ENCODE results near the gene CEP72. TPM values are rescaled to one million over a fixed set of nuclear protein-coding genes. Genes with fewer than 3 reads are reported as not detected.
A peak's percentile ranks its signal among the peaks of the same experiment; 100 is the strongest.
"Not testable (repeated sequence)": the region's sequence is repeated elsewhere in the genome, so short reads cannot be mapped to it uniquely, and the experiment has no call there.

Gene CEP72
- total RNA-seq, 1 donor from 2014 or later: 6.8 TPM

DNA sequence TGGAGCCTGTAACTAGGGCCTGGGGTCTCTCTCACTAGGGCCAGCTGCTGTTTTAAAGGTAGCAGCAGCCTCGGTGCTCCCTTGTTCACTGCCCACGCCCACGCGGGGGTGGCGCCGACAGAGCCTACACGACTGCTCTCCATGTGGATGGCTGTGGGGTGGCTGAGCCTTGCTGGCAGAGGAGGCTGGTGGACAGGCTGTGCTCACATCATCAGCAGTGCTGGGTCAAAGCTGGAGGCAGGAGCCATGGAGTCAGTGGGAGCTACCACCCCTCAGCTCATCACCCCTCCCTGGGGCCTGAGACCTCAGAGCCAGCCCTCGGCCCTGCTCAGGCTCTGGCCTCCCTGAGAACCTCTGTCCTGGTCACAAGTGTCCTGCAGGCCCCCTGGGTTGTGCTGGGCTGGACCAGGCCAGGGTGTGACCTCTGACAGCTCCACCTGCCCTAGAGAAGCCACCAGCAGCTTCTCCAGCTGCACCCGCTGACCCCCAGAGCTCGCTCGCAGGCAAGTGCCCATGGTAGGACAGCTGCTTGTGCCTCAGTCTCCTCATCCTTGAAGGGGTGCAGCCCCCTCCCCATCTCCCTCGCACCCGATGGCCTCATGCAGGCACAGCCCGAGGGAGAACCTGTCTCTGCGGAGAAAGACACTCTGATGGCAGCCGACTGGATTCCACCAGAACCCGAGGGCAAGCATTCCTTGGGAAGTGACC is 70.7 kb downstream of the CEP72 start:
- H3K27me3 ChIP-seq (ENCODE audit: control insufficient read depth, insufficient read depth, low read length); H3K4me3 ChIP-seq (ENCODE audit: low read depth, low read length); H3K36me3 ChIP-seq (ENCODE audit: control insufficient read depth, insufficient read depth, low read length); DNase-seq (ENCODE audit: low read depth): not testable (repeated sequence)
- FAIRE-seq: peak; percentile 90

DNA sequence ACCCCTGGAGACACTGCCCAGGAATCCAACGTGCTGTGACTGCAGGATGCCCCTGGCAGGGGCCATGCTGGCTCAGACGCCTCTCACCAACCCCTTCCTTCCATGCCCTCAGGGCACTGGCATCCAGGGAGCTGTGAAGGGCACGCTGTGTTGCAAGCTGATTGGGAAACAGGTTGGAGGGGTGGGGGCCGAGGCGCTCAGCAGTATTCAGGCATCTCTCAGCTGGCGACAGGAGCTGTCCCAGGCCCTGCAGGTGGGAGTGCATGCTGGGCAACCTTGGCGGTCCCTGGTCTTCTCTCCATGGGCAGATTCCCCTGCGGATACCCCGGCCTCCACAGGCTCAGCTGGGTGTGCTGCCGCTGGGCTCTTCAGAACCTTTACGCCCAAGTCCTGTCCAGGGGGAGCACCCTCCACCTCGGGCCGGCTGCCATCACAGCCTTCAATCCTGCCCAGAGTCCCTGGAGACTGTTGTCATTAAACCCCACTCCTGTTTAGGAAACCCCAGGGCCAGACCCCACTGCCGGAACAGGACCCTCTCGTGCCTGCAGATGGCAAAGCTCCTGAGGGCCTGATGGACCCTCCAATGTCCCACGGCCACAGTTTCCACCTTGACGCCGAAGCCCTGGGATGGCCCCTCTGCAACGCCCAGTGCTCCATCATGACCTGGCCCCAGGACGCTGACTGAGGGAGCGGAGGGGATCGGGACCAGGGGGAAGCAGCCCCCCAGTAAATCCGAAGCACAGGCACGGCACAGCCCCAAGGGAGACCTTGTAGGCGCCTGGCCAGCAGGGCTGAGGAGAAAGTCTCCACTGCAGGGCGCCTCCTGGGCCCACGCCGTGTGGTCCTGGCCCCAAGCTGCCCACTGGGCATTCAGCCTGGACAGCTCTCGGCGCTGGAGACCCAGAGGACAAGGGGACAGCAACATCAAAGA is 71.7 kb downstream of the CEP72 start:
- no peak for FAIRE-seq

DNA sequence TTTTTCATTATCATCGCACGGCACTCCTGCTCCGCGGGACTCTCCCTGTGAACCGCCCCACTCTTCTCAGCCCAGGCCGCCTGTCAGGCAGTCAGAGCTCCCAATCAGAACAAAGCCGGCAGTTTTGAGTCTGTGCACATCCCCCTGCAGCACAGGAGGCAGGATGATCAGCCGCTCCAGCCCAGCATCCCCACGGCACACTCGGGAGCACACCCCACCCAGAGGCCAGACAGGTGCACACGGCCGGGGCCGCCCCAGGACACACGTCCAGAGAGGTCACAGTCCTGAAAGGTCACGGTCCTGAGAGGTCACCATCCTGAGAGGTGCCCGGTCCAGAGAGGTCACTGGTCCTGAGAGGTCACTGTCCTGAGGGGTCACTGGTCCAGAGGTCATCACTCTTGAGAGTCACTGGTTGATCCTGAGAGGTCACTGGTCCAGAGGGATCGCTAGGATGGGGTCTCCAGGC is 72.6 kb downstream of the CEP72 start:
- no peaks in the 10 kb centered on the region for H3K27me3 ChIP-seq (ENCODE audit: control insufficient read depth, insufficient read depth, low read length)
- no peak for FAIRE-seq
- DNase-seq (ENCODE audit: low read depth): no peak
- H3K36me3 ChIP-seq (ENCODE audit: control insufficient read depth, insufficient read depth, low read length): no peaks in the 10 kb centered on the region
- no peak overlapping the region for H3K4me3 ChIP-seq (ENCODE audit: low read depth, low read length)
- TF ChIP-seq, protein P1, sequence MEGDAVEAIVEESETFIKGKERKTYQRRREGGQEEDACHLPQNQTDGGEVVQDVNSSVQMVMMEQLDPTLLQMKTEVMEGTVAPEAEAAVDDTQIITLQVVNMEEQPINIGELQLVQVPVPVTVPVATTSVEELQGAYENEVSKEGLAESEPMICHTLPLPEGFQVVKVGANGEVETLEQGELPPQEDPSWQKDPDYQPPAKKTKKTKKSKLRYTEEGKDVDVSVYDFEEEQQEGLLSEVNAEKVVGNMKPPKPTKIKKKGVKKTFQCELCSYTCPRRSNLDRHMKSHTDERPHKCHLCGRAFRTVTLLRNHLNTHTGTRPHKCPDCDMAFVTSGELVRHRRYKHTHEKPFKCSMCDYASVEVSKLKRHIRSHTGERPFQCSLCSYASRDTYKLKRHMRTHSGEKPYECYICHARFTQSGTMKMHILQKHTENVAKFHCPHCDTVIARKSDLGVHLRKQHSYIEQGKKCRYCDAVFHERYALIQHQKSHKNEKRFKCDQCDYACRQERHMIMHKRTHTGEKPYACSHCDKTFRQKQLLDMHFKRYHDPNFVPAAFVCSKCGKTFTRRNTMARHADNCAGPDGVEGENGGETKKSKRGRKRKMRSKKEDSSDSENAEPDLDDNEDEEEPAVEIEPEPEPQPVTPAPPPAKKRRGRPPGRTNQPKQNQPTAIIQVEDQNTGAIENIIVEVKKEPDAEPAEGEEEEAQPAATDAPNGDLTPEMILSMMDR (IDR thresholded peaks at IDR 0.05; ENCODE audit: insufficient read depth, low read length, severe bottlenecking): no peak

More for the DNA sequence above, 71.7 kb downstream of the CEP72 start:
- no peaks in the 10 kb centered on the region for H3K36me3 ChIP-seq (ENCODE audit: control insufficient read depth, insufficient read depth, low read length)
- no peaks in the 10 kb centered on the region for H3K27me3 ChIP-seq (ENCODE audit: control insufficient read depth, insufficient read depth, low read length)
- TF ChIP-seq, protein P1 (IDR thresholded peaks at IDR 0.05; ENCODE audit: insufficient read depth, low read length, severe bottlenecking): no peak
- no peak overlapping the region for H3K4me3 ChIP-seq (ENCODE audit: low read depth, low read length)
- no peak for DNase-seq (ENCODE audit: low read depth)

DNA sequence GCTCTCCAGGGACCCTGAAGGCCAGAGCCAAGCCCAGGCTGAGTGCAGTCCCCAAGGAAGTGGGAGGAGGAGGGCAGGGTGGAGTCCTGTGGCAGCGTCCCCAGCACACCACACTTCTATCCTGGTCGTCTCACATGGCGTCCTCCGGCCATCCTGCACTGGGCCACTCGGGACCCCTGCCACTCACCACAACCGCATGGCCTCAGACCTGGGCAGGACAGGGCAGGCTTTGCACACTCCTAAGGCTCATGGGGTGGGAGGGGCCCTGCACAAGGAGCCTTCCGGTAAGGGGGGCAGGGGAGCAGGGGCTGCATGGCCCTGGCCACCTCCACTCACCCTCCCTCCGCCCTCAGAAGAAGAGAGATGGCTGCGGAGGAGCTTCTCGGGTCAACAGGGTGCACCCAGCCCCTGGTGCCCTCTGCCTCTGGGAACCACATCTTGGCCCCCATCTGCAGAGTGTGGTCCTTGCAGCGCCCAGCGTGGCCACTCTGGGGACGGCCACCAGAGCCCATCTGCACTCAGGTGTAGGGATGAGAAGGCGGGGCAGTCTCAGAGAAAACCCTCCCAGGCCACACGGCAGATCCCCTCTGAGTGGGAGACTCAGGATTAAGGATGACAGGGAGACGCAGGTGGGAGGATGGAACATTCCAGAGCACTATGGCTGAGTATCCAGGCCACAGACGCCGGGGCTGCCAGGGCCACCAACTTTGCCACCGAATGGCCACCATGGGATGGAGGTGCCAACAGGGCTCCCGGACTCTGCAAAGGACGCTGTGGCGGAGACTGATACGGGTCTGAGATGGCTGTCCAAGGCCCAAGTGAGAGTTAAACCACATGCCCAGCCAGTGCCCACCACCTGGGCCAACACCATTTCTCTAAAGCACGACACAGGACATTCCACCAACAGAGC is 73.4 kb downstream of the CEP72 start:
- no peak for FAIRE-seq
- no peaks in the 10 kb centered on the region for H3K36me3 ChIP-seq (ENCODE audit: control insufficient read depth, insufficient read depth, low read length)
- TF ChIP-seq, protein P1 (IDR thresholded peaks at IDR 0.05; ENCODE audit: insufficient read depth, low read length, severe bottlenecking): no peak
- H3K4me3 ChIP-seq (ENCODE audit: low read depth, low read length): no peak overlapping the region
- DNase-seq (ENCODE audit: low read depth): no peak
- H3K27me3 ChIP-seq (ENCODE audit: control insufficient read depth, insufficient read depth, low read length): no peaks in the 10 kb centered on the region

DNA sequence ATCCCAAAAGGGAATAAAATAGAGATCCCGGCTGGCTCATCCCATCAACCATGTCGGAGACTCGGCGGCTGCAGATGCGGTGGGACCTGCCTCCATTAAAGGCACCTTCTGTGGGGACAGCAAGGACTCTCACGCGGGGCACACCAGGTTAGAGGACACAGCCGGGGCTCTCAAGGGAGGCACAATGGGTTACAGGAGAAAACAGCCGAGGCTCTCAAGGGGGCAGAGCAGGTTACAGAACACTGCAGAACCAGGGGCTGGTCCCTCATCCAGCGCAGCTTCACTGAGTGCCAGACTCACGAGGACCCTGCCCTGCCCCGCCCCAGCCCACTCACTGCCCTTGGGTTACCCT is 74.0 kb downstream of the CEP72 start:
- not testable (repeated sequence) for DNase-seq (ENCODE audit: low read depth); FAIRE-seq; H3K27me3 ChIP-seq (ENCODE audit: control insufficient read depth, insufficient read depth, low read length); H3K36me3 ChIP-seq (ENCODE audit: control insufficient read depth, insufficient read depth, low read length); H3K4me3 ChIP-seq (ENCODE audit: low read depth, low read length)

DNA sequence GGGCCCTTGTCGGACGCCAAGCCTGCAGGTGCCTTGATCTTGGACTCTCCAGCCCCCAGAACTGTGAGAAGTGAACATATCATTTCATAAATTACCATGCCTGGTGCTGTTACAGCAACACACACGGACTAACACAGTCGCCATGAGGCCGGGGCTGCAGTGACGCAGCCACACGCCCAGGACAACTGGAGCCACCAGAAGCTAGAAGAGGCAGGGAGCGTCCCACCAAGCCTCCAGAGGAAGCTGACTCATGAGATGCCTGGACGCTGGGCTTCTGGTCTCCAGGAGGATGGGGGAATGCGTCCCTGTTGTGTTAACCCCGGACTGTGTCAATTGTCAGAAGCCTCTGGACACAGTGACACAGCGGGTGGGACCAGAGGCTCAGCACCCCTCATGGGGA is 74.8 kb downstream of the CEP72 start:
- not testable (repeated sequence) for H3K36me3 ChIP-seq (ENCODE audit: control insufficient read depth, insufficient read depth, low read length); DNase-seq (ENCODE audit: low read depth); H3K27me3 ChIP-seq (ENCODE audit: control insufficient read depth, insufficient read depth, low read length); H3K4me3 ChIP-seq (ENCODE audit: low read depth, low read length); FAIRE-seq

DNA sequence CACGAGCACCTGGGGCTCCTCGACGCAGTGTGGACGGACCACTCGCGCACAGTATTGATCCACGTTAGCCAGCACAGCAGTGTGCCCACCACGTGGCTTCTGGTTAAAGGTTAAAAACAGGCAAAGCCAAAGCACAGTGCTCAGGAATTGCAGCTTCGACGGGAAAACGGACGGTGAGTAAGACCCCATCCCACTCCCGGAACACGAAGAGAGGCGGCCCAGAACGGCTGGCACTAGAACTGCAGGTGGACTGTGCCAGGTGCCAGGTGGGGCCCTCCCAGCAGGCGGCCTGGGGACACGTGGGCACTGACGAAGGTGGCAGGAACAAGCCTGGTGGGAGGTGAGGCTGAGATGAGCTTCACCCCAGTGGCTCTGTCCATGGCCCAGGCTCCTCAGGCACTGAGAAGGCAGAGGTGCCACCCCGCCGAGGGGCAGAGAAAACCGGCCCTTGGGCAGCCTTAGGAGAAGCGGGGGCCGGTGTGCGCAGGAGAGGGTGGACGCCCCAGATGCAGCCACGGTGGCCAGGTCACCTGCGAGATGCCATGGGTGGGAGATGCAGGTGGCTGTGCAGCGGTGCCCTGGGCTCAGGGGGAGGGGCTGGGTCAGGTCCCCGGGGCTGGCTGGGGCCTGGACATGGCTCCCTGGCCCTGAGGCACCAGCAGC is 76.3 kb downstream of the CEP72 start:
- not testable (repeated sequence) for FAIRE-seq; DNase-seq (ENCODE audit: low read depth); H3K4me3 ChIP-seq (ENCODE audit: low read depth, low read length)

DNA sequence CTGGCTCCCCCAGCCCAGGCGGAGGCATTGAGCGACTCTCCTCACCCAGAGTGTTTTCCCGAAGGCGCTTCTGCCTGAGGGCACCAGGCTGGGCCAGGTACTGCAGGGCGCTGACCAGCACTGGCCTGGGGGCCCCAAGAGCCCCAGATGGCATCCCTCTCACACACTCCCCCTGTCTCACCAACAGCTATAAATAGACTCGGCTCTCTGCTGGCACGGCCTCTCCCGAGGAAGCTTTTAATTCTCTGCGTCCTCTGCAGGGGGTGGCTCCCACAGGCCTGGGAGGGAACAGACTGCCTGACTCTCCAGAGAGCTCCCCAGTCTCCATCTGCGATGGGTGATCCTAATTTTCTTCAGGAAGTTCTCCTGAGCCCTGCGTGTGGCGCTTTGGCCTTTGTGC is 78.2 kb downstream of the CEP72 start:
- not testable (repeated sequence) for H3K27me3 ChIP-seq (ENCODE audit: control insufficient read depth, insufficient read depth, low read length); DNase-seq (ENCODE audit: low read depth); H3K4me3 ChIP-seq (ENCODE audit: low read depth, low read length); FAIRE-seq; H3K36me3 ChIP-seq (ENCODE audit: control insufficient read depth, insufficient read depth, low read length)

More for the DNA sequence above, 76.3 kb downstream of the CEP72 start:
- H3K36me3 ChIP-seq (ENCODE audit: control insufficient read depth, insufficient read depth, low read length); H3K27me3 ChIP-seq (ENCODE audit: control insufficient read depth, insufficient read depth, low read length): not testable (repeated sequence)

DNA sequence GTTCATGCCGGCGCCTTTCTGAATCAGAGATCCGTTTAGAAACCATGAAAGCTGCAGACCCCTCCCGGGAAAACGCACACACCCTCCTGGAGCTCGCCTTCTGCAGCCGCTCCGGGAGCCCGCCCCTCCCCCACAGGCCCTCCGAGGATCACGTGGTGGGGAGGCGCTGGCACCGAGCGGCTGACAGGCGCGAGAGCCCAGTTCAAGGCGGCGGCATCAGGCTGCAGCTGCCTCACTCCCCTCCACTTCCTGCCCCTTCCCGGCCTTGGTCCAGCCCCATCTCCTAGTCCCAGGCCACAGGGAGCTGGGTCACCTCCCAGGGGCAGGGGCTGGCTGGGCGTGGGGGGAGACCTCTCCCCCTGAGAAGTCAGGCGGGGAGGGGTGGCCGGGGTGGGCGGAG is 78.9 kb downstream of the CEP72 start:
- not testable (repeated sequence) for DNase-seq (ENCODE audit: low read depth); H3K27me3 ChIP-seq (ENCODE audit: control insufficient read depth, insufficient read depth, low read length); FAIRE-seq; H3K36me3 ChIP-seq (ENCODE audit: control insufficient read depth, insufficient read depth, low read length); H3K4me3 ChIP-seq (ENCODE audit: low read depth, low read length)

Data from bronchial epithelial cell (primary cell).